ENCODE results near the gene ZNF518A.

ZNF518A gene

GRCh38 chr10:96172666-96173065 lies 42.6 kb downstream of the ZNF518A start:
- no peak overlapping the region for H3K23ac ChIP-seq (ENCODE audit: low read length in 2 of 2)
- no peak for DNase-seq
- 100% methylated on average over 1 of the region's 1 CpG for WGBS
- H3K18ac ChIP-seq (ENCODE audit: low read depth in 1 of 2, low read length in 2 of 2) = no peak overlapping the region
- no peaks in the 10 kb centered on the region for H3K4me1 ChIP-seq (ENCODE audit: control insufficient read depth, insufficient read depth, low read depth, low read length)
- no peak overlapping the region for H2BK12ac ChIP-seq (ENCODE audit: low read length in 2 of 2)
- no peak overlapping the region for H4K91ac ChIP-seq (ENCODE audit: low read length)
- H4K8ac ChIP-seq (ENCODE audit: low read length) = no peak overlapping the region
- no peak overlapping the region for H3K4me2 ChIP-seq (ENCODE audit: low read length, poor library complexity, severe bottlenecking)
- no peak overlapping the region for H2BK120ac ChIP-seq (ENCODE audit: low read depth, low read length)
- H2AFZ ChIP-seq (ENCODE audit: low read depth, low read length) = no peak overlapping the region
- H3K27me3 ChIP-seq (ENCODE audit: control insufficient read depth in 1 of 2, insufficient read depth in 1 of 2, low read length in 2 of 2) = no peaks in the 10 kb centered on the region
- no peaks in the 10 kb centered on the region for H3K36me3 ChIP-seq (ENCODE audit: control insufficient read depth in 1 of 2, insufficient read depth in 2 of 2, low read depth in 1 of 2, low read length in 2 of 2)
- H3K14ac ChIP-seq (ENCODE audit: low read length in 2 of 2) = no peak overlapping the region
- no peak overlapping the region for H3K9ac ChIP-seq (ENCODE audit: low read length)
- no peaks in the 10 kb centered on the region for H3K79me1 ChIP-seq (replicated peaks; ENCODE audit: low read length, poor library complexity, severe bottlenecking)
- H2AK5ac ChIP-seq (ENCODE audit: low read length, severe bottlenecking) = no peak overlapping the region
- no peak overlapping the region for H3K4me3 ChIP-seq (ENCODE audit: insufficient read depth in 1 of 2, low read depth in 1 of 2, low read length in 2 of 2)
- H3K4ac ChIP-seq (ENCODE audit: low read depth in 1 of 2, low read length in 2 of 2) = no peak overlapping the region
- H3K9me3 ChIP-seq (ENCODE audit: control insufficient read depth, low read length) = peaks cover 74% of the 10 kb centered on the region
- no peak overlapping the region for H3K27ac ChIP-seq (ENCODE audit: low read length, poor library complexity, severe bottlenecking)
- no peak overlapping the region for H2BK5ac ChIP-seq (ENCODE audit: low read depth, low read length, poor library complexity, severe bottlenecking)
- no peak overlapping the region for H2BK15ac ChIP-seq (ENCODE audit: low read depth, poor library complexity, severe bottlenecking)

DNA sequence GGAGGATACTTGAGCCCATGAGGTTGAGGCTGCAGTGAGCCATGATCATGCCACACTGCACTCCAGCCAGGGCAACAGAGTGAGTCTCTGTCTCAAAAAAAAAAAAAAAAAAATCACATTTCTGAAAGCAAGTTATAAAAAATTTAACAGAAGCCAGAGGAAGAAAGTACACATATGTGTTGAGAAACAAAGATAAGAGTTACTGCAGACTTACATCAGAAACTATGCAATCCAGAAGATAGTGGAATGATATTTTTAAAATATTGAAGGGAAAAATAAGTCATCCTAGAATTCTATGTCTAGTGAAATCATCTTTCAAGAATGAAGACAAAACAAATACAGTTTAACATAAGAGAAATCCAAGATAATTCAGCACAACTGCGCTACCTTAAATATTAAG lies 46.9 kb downstream of the ZNF518A start:
- Histone ChIP-seq H2AFZ (ENCODE audit: low read depth, low read length) (no peak overlapping the region), H4K91ac (ENCODE audit: low read length) (no peak overlapping the region), H3K4me1 (ENCODE audit: control insufficient read depth, insufficient read depth, low read depth, low read length) (no peaks in the 10 kb centered on the region), H2BK120ac (ENCODE audit: low read depth, low read length) (no peak overlapping the region), H3K27ac (ENCODE audit: low read length, poor library complexity, severe bottlenecking) (no peak overlapping the region), H2BK15ac (ENCODE audit: low read depth, poor library complexity, severe bottlenecking) (no peak overlapping the region), H3K4me2 (ENCODE audit: low read length, poor library complexity, severe bottlenecking) (no peak overlapping the region), H3K23ac (ENCODE audit: low read length in 2 of 2) (no peak overlapping the region), H3K36me3 (ENCODE audit: control insufficient read depth in 1 of 2, insufficient read depth in 2 of 2, low read depth in 1 of 2, low read length in 2 of 2) (no peaks in the 10 kb centered on the region), H2AK5ac (ENCODE audit: low read length, severe bottlenecking) (no peak overlapping the region), H3K18ac (ENCODE audit: low read depth in 1 of 2, low read length in 2 of 2) (no peak overlapping the region), H4K8ac (ENCODE audit: low read length) (no peak overlapping the region), H3K9me3 (ENCODE audit: control insufficient read depth, low read length) (peaks cover 46% of the 10 kb centered on the region), H2BK12ac (ENCODE audit: low read length in 2 of 2) (no peak overlapping the region), H3K79me1 (replicated peaks; ENCODE audit: low read length, poor library complexity, severe bottlenecking) (no peaks in the 10 kb centered on the region), H3K14ac (ENCODE audit: low read length in 2 of 2) (no peak overlapping the region), H3K4ac (ENCODE audit: low read depth in 1 of 2, low read length in 2 of 2) (no peak overlapping the region), H2BK5ac (ENCODE audit: low read depth, low read length, poor library complexity, severe bottlenecking) (no peak overlapping the region), H3K4me3 (ENCODE audit: insufficient read depth in 1 of 2, low read depth in 1 of 2, low read length in 2 of 2) (no peak overlapping the region), H3K9ac (ENCODE audit: low read length) (no peak overlapping the region), H3K27me3 (ENCODE audit: control insufficient read depth in 1 of 2, insufficient read depth in 1 of 2, low read length in 2 of 2) (no peaks in the 10 kb centered on the region)
- DNase-seq = no peak
- no CpG with 5 or more reads among the region's 1 CpG for whole genome bisulfite sequencing

GRCh38 chr10:96188421-96188820 lies 58.3 kb downstream of the ZNF518A start:
- WGBS = 77% methylated on average over 1 of the region's 2 CpGs
- H2BK12ac ChIP-seq (ENCODE audit: low read length in 2 of 2) = no peak overlapping the region
- no peak overlapping the region for H2BK5ac ChIP-seq (ENCODE audit: low read depth, low read length, poor library complexity, severe bottlenecking)
- H3K9me3 ChIP-seq (ENCODE audit: control insufficient read depth, low read length) = no peaks in the 10 kb centered on the region
- H3K79me1 ChIP-seq (replicated peaks; ENCODE audit: low read length, poor library complexity, severe bottlenecking) = no peaks in the 10 kb centered on the region
- H2BK120ac ChIP-seq (ENCODE audit: low read depth, low read length) = no peak overlapping the region
- H3K23ac ChIP-seq (ENCODE audit: low read length in 2 of 2) = no peak overlapping the region
- H3K36me3 ChIP-seq (ENCODE audit: control insufficient read depth in 1 of 2, insufficient read depth in 2 of 2, low read depth in 1 of 2, low read length in 2 of 2) = no peaks in the 10 kb centered on the region
- H3K4me1 ChIP-seq (ENCODE audit: control insufficient read depth, insufficient read depth, low read depth, low read length) = peaks cover 2% of the 10 kb centered on the region
- H3K27me3 ChIP-seq (ENCODE audit: control insufficient read depth in 1 of 2, insufficient read depth in 1 of 2, low read length in 2 of 2) = no peaks in the 10 kb centered on the region
- peak overlapping the region; percentile 79 for H3K27ac ChIP-seq (ENCODE audit: low read length, poor library complexity, severe bottlenecking)
- no peak overlapping the region for H2AFZ ChIP-seq (ENCODE audit: low read depth, low read length)
- no peak overlapping the region for H4K91ac ChIP-seq (ENCODE audit: low read length)
- DNase-seq = no peak
- no peak overlapping the region for H2BK15ac ChIP-seq (ENCODE audit: low read depth, poor library complexity, severe bottlenecking)
- no peak overlapping the region for H3K18ac ChIP-seq (ENCODE audit: low read depth in 1 of 2, low read length in 2 of 2)
- H4K8ac ChIP-seq (ENCODE audit: low read length) = no peak overlapping the region
- H3K4me2 ChIP-seq (ENCODE audit: low read length, poor library complexity, severe bottlenecking) = no peak overlapping the region
- no peak overlapping the region for H3K4me3 ChIP-seq (ENCODE audit: insufficient read depth in 1 of 2, low read depth in 1 of 2, low read length in 2 of 2)
- no peak overlapping the region for H2AK5ac ChIP-seq (ENCODE audit: low read length, severe bottlenecking)
- H3K4ac ChIP-seq (ENCODE audit: low read depth in 1 of 2, low read length in 2 of 2) = no peak overlapping the region
- no peak overlapping the region for H3K14ac ChIP-seq (ENCODE audit: low read length in 2 of 2)
- no peak overlapping the region for H3K9ac ChIP-seq (ENCODE audit: low read length)

DNA sequence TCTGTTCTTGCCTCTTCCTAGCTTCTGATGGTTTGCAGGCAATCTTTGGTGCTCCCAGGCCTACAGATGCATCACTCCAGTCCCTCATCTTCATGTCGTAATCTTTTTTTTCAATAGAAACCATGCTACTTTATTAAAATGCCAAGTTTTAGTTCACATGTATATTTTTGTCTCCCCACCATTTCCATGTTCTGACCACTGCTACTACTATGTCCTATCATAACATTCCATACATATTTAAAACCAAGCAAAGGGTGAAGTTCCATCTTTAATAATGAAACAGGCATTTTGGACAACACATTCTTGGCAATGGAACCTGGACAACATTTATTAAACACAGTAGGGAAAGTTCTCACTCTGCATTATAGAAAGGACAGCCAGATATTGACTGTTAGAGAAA lies 58.8 kb downstream of the ZNF518A start:
- no peak overlapping the region for H2BK12ac ChIP-seq (ENCODE audit: low read length in 2 of 2)
- 88% methylated on average over 1 of the region's 1 CpG for WGBS
- peak overlapping the region; percentile 79 for H3K27ac ChIP-seq (ENCODE audit: low read length, poor library complexity, severe bottlenecking)

More for the DNA sequence above, 58.8 kb downstream of the ZNF518A start:
- Histone ChIP-seq H2AK5ac (ENCODE audit: low read length, severe bottlenecking) (no peak overlapping the region), H2AFZ (ENCODE audit: low read depth, low read length) (no peak overlapping the region), H3K4me1 (ENCODE audit: control insufficient read depth, insufficient read depth, low read depth, low read length) (peaks cover 2% of the 10 kb centered on the region), H3K4me3 (ENCODE audit: insufficient read depth in 1 of 2, low read depth in 1 of 2, low read length in 2 of 2) (no peak overlapping the region), H3K4me2 (ENCODE audit: low read length, poor library complexity, severe bottlenecking) (no peak overlapping the region), H4K8ac (ENCODE audit: low read length) (no peak overlapping the region), H3K9me3 (ENCODE audit: control insufficient read depth, low read length) (no peaks in the 10 kb centered on the region), H3K27me3 (ENCODE audit: control insufficient read depth in 1 of 2, insufficient read depth in 1 of 2, low read length in 2 of 2) (no peaks in the 10 kb centered on the region), H3K79me1 (replicated peaks; ENCODE audit: low read length, poor library complexity, severe bottlenecking) (no peaks in the 10 kb centered on the region), H2BK5ac (ENCODE audit: low read depth, low read length, poor library complexity, severe bottlenecking) (no peak overlapping the region), H2BK15ac (ENCODE audit: low read depth, poor library complexity, severe bottlenecking) (no peak overlapping the region), H3K4ac (ENCODE audit: low read depth in 1 of 2, low read length in 2 of 2) (no peak overlapping the region), H3K18ac (ENCODE audit: low read depth in 1 of 2, low read length in 2 of 2) (no peak overlapping the region), H4K91ac (ENCODE audit: low read length) (no peak overlapping the region), H3K23ac (ENCODE audit: low read length in 2 of 2) (no peak overlapping the region), H2BK120ac (ENCODE audit: low read depth, low read length) (no peak overlapping the region), H3K9ac (ENCODE audit: low read length) (no peak overlapping the region), H3K14ac (ENCODE audit: low read length in 2 of 2) (no peak overlapping the region), H3K36me3 (ENCODE audit: control insufficient read depth in 1 of 2, insufficient read depth in 2 of 2, low read depth in 1 of 2, low read length in 2 of 2) (no peaks in the 10 kb centered on the region)
- DNase-seq = no peak
